ENCODE measurements around the gene RALBP1. TPM values are rescaled to one million over a fixed set of nuclear protein-coding genes. Genes with fewer than 3 reads are reported as not detected.

Gene RALBP1
- total and polyA plus RNA-seq, 2 of the 8 experiments (the other 6 are each of a cell fraction or from before 2014, with no cell fraction given): 40.3 to 67.8 TPM

DNA sequence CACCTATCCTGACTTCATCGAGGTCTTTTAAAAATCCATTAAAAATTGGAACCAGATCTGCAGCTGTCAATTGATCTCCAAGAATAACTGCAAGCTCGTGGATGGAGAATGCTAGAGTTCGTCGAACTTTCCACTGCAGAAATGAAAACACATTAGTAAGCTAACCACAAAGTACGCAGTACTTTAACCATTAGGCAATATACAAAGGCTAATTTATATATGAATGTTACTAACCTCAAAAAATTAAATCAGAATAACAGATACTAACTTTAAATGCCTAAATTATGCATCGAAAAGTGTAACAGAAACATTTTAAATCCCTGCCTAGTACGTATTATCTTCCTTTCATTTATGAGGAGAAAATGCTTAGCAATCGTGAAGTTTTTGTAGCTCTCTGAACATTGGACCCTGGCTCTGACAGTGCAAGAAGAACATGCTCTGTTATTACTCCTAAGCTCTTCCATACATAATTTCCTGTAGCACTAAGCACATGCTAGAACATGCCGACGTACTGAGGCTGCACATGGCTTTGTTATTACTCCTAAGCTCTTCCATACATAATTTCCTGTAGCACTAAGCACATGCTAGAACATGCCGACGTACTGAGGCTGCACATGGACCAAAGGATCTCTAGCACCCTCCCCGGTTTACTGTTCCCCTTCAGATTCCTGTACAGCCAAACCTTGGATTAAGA, 82.1 kb downstream of the RALBP1 start (continued):
- TF ChIP-seq TAF7 (optimal IDR thresholded peaks at IDR 0.05; ENCODE audit: borderline replicate concordance, low read depth, low read length) (no peak), SIN3A (conservative IDR thresholded peaks at IDR 0.05 in 1 of 2, IDR thresholded peaks at IDR 0.05 in 1 of 2; ENCODE audit: low read depth in 1 of 2, low read length in 2 of 2) (no peak), RFX5 (IDR thresholded peaks at IDR 0.05; ENCODE audit: borderline replicate concordance, low read depth, low read length) (no peak)

Measured in H1 (cell line).